ENCODE measurements around the gene SFMBT1.

DNA sequence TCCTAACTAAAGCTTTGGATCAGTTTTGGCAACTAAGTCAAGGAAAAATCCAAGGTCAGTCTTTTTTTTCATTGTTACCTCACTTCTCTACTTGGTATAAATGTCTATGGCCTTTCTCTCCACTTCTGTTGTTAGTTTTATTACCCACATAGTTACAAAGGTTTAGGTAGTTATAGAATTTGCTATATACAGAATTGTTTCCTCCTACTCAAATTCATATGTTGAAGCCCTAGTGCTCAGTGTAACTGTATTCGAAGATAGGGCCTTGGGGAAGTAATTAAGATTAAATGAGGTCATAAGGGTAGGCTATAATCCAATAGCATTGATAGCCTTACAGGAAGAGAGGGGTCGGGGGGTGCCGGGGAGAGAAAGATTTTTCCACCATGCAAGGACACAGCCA lies 128.8 kb downstream of the SFMBT1 start:
- TF ChIP-seq CTCF (IDR thresholded peaks at IDR 0.05) (no peak), POLR2A (IDR thresholded peaks at IDR 0.05) (no peak)
